NT2/D1 (cell line): ENCODE data around the gene BIN1.

Experiments used
- SUZ12 ChIP-seq: IDR thresholded peaks from 2 replicates; pipeline ENCODE4 v1.6.1; 2011; ENCODE audit not compliant: insufficient read length, insufficient read depth; ENCODE audit errors: extremely low read depth
- ZNF274 ChIP-seq: IDR thresholded peaks from 2 replicates; pipeline ENCODE4 v1.6.1; 2011; ENCODE audit warnings: mild to moderate bottlenecking, low read depth, low read length

DNA sequence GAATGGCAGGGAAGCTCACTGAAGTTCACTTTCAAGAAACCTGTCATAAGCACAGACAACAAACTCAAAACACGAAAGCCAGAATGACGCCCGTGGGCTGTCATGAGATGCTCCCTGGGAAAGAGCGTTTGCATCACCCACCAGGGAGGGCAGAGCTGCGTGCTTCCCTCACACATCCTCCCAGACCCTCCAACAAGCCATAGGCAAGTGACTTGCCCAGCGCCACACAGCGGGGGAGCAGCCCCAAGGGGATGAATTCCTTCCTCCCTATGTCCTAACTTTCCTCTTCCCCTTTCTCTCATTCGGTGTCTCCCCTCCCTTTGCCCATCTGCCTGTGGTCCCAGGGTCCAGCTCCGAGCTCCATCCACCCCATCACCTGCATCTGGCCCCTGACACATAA, 10.7 kb downstream of the BIN1 start:
- TF ChIP-seq SUZ12, result no peak
- TF ChIP-seq ZNF274, result no peak
